HL-60 (cell line): ENCODE results near the gene MARK2.

Experiments
- DNase-seq, 2 experiments: peaks; one replicate each; pipeline ENCODE4 v3.0.0-alpha.2; 2010 to 2020; ENCODE audit warnings: low read depth in 1 of 2, low spot score in 1 of 2
- H3K27ac ChIP-seq: fragments of 250-450 bp; sonication (Bioruptor Pico); replicated peaks from 2 replicates; pipeline ENCODE4 v1.5.1; 2020; ENCODE audit warnings: mild to moderate bottlenecking, moderate library complexity
- H3K27me3 ChIP-seq: fragments of 250-450 bp; sonication (Bioruptor Pico); 2 replicates; pipeline ENCODE4 v1.5.1; 2021; ENCODE audit warnings: mild to moderate bottlenecking, moderate library complexity; ENCODE audit not compliant: insufficient read depth, poor library complexity, severe bottlenecking
- H3K4me3 ChIP-seq: replicated peaks from 2 replicates; pipeline ENCODE4 v1.5.1; 2011; ENCODE audit warnings: mild to moderate bottlenecking, control low read depth, low read length; ENCODE audit not compliant: insufficient read depth
- CTCF ChIP-seq: IDR thresholded peaks from one replicate; pipeline ENCODE4 v1.5.1; 2011; ENCODE audit warnings: low read length, control low read depth, inconsistent platforms; ENCODE audit not compliant: insufficient read depth
- GABPA ChIP-seq: IDR thresholded peaks from 2 replicates; pipeline ENCODE4 v1.6.1; 2012; ENCODE audit warnings: low read depth
- POLR2AphosphoS5 ChIP-seq: IDR thresholded peaks from 2 replicates; pipeline ENCODE4 v1.6.1; 2012; ENCODE audit warnings: low read depth
- REST ChIP-seq: IDR thresholded peaks from 2 replicates; pipeline ENCODE4 v1.6.1; 2012; ENCODE audit warnings: low read depth; ENCODE audit not compliant: insufficient replicate concordance
- SPI1 ChIP-seq: IDR thresholded peaks from 2 replicates; pipeline ENCODE4 v1.6.1; 2012; ENCODE audit warnings: low read depth, mild to moderate bottlenecking, borderline replicate concordance

Gene MARK2

GRCh38 chr11:63931045-63931444 lies 92.1 kb downstream of the MARK2 start:
- Histone ChIP-seq H3K27ac (no peak overlapping the region), H3K27me3 (no peaks in the 10 kb centered on the region), H3K4me3 (no peak overlapping the region)
- no peak for DNase-seq
- TF ChIP-seq POLR2AphosphoS5 (no peak), CTCF (no peak), SPI1 (no peak), GABPA (no peak), REST (no peak)

- no peak overlapping the region for H3K4me3 ChIP-seq
- no peak for DNase-seq
- TF ChIP-seq GABPA (no peak), SPI1 (no peak), POLR2AphosphoS5 (no peak), CTCF (no peak), REST (no peak)
- H3K27ac ChIP-seq: no peak overlapping the region
- no peaks in the 10 kb centered on the region for H3K27me3 ChIP-seq
These were observed 93.0 kb downstream of the MARK2 start for GRCh38 chr11:63931876-63932275.

GRCh38 chr11:63933459-63933858 lies 94.5 kb downstream of the MARK2 start:
- DNase-seq: no peak
- no peak overlapping the region for H3K27ac ChIP-seq
- no peak for TF ChIP-seq CTCF
- TF ChIP-seq POLR2AphosphoS5: no peak
- TF ChIP-seq REST: no peak
- TF ChIP-seq SPI1: no peak
- no peak for TF ChIP-seq GABPA
- no peaks in the 10 kb centered on the region for H3K27me3 ChIP-seq
- no peak overlapping the region for H3K4me3 ChIP-seq
